Measurements from ENCODE around the gene RORC.

GRCh38 chr1:151809985-151810556 lies 21.5 kb downstream of the RORC start:
- TF ChIP-seq EP300 (IDR thresholded peaks at IDR 0.05) = no peak
- no peak for TF ChIP-seq CTCF (IDR thresholded peaks at IDR 0.05)
- TF ChIP-seq POLR2A (IDR thresholded peaks at IDR 0.05) = no peak
